Measurements from ENCODE around the gene ZNF414. TPM values are rescaled to one million over a fixed set of nuclear protein-coding genes. Genes with fewer than 3 reads are reported as not detected.

ZNF414 gene
- total RNA-seq, 1 experiment from 2014 or later: 27.2 TPM

- intact Hi-C loops (cut with micrococcal nuclease): no loop called here
- ChIA-PET POLR2A (interaction anchor here (0.8 to 2.1 kb wide), 3 partner anchors 9 to 151 kb away, joined by 3 to 9 read pairs (median 3); partner anchors contain the start of gene ZNF414), CTCF (interaction anchor here (0.6 to 0.9 kb wide), 3 partner anchors 16 to 79 kb away, joined by 3 to 4 read pairs (median 3); no protein-coding TSS in a partner anchor)
- Mint-ChIP-seq H3K27me3 (ENCODE audit: insufficient read depth, unreplicated experiment) (no peaks in the 10 kb centered on the region), H3K27ac (ENCODE audit: low read depth, unreplicated experiment) (no peak overlapping the region), H3K9me3 (ENCODE audit: unreplicated experiment) (no peaks in the 10 kb centered on the region), H3K4me1 (ENCODE audit: insufficient read depth, unreplicated experiment) (peaks cover 5% of the 10 kb centered on the region), H3K36me3 (ENCODE audit: insufficient read depth, unreplicated experiment) (peaks cover 9% of the 10 kb centered on the region), H3K4me3 (ENCODE audit: unreplicated experiment) (no peak overlapping the region)
- no peak for DNase-seq (ENCODE audit: unreplicated experiment)
- BruUV-seq (replicated peaks): no TSS peak
- TF ChIP-seq CTCF (IDR thresholded peaks at IDR 0.05; ENCODE audit: unreplicated experiment): no peak
These were observed 9.8 kb downstream of the ZNF414 start for GRCh38 chr19:8504171-8504570.

- ChIA-PET POLR2A (interaction anchor here (0.6 to 0.9 kb wide), 2 partner anchors 10 to 59 kb away, joined by 3 read pairs; partner anchors contain the start of gene ZNF414), CTCF (no interaction called here)
- BruUV-seq (replicated peaks): no TSS peak
- no peaks in the 10 kb centered on the region for H3K27me3 Mint-ChIP-seq (ENCODE audit: insufficient read depth, unreplicated experiment)
- intact Hi-C loops (cut with micrococcal nuclease): no loop called here
- no peaks in the 10 kb centered on the region for H3K9me3 Mint-ChIP-seq (ENCODE audit: unreplicated experiment)
- no peak overlapping the region for H3K4me3 Mint-ChIP-seq (ENCODE audit: unreplicated experiment)
- peaks cover 5% of the 10 kb centered on the region for H3K4me1 Mint-ChIP-seq (ENCODE audit: insufficient read depth, unreplicated experiment)
- no peak for DNase-seq (ENCODE audit: unreplicated experiment)
- no peak overlapping the region for H3K27ac Mint-ChIP-seq (ENCODE audit: low read depth, unreplicated experiment)
- peaks cover 9% of the 10 kb centered on the region for H3K36me3 Mint-ChIP-seq (ENCODE audit: insufficient read depth, unreplicated experiment)
- TF ChIP-seq CTCF (IDR thresholded peaks at IDR 0.05; ENCODE audit: unreplicated experiment): no peak
These were observed 10.5 kb downstream of the ZNF414 start for GRCh38 chr19:8503510-8503909.

- no peak overlapping the region for H3K4me3 Mint-ChIP-seq (ENCODE audit: unreplicated experiment)
- DNase-seq (ENCODE audit: unreplicated experiment): no peak
- H3K9me3 Mint-ChIP-seq (ENCODE audit: unreplicated experiment): no peaks in the 10 kb centered on the region
- POLR2A ChIA-PET: no interaction called here
- H3K36me3 Mint-ChIP-seq (ENCODE audit: insufficient read depth, unreplicated experiment): no peaks in the 10 kb centered on the region
- no peak overlapping the region for H3K27ac Mint-ChIP-seq (ENCODE audit: low read depth, unreplicated experiment)
- CTCF ChIA-PET: no interaction called here
- no peaks in the 10 kb centered on the region for H3K27me3 Mint-ChIP-seq (ENCODE audit: insufficient read depth, unreplicated experiment)
- H3K4me1 Mint-ChIP-seq (ENCODE audit: insufficient read depth, unreplicated experiment): peaks cover 5% of the 10 kb centered on the region
- BruUV-seq (replicated peaks): no TSS peak
- TF ChIP-seq CTCF (IDR thresholded peaks at IDR 0.05; ENCODE audit: unreplicated experiment): no peak
- intact Hi-C loops (cut with micrococcal nuclease): no loop called here
These were observed 12.0 kb downstream of the ZNF414 start for GRCh38 chr19:8501981-8502380.

- TF ChIP-seq CTCF (IDR thresholded peaks at IDR 0.05; ENCODE audit: unreplicated experiment): no peak
- no TSS peak for BruUV-seq (replicated peaks)
- H3K27ac Mint-ChIP-seq (ENCODE audit: low read depth, unreplicated experiment): no peak overlapping the region
- H3K9me3 Mint-ChIP-seq (ENCODE audit: unreplicated experiment): no peaks in the 10 kb centered on the region
- DNase-seq (ENCODE audit: unreplicated experiment): no peak
- no peak overlapping the region for H3K4me3 Mint-ChIP-seq (ENCODE audit: unreplicated experiment)
- ChIA-PET CTCF (no interaction called here), POLR2A (no interaction called here)
- no peaks in the 10 kb centered on the region for H3K27me3 Mint-ChIP-seq (ENCODE audit: insufficient read depth, unreplicated experiment)
- H3K36me3 Mint-ChIP-seq (ENCODE audit: insufficient read depth, unreplicated experiment): no peaks in the 10 kb centered on the region
- peaks cover 5% of the 10 kb centered on the region for H3K4me1 Mint-ChIP-seq (ENCODE audit: insufficient read depth, unreplicated experiment)
- intact Hi-C loops (cut with micrococcal nuclease): no loop called here
These were observed 12.5 kb downstream of the ZNF414 start for GRCh38 chr19:8501516-8501915.

All from MCF 10A (cell line).